Measurements from ENCODE around the gene RPL37A. TPM values are rescaled to one million over a fixed set of nuclear protein-coding genes. Genes with fewer than 3 reads are reported as not detected.

RPL37A gene
- total and polyA plus RNA-seq, 12 donors, result 1,773 to 6,100 (median 2,062) TPM

GRCh38 chr2:216498070-216498378 lies 620 bp upstream of the RPL37A start:
- Histone ChIP-seq H3K36me3 (peaks cover 0 to 37% (median 29%) of the 10 kb centered on the region in 9 donors), H3K27ac (peak overlapping the region in 9 of 10 donors; percentile 75 to 90 (median 84)), H3K4me3 (peak overlapping the region; percentile 69 to 99 (median 82)), H3K4me1 (peaks cover 6 to 64% (median 26%) of the 10 kb centered on the region in 9 donors), H3K27me3 (no peaks in the 10 kb centered on the region), H3K9me3 (no peaks in the 10 kb centered on the region)
- no peak for DNase-seq
- WGBS, 2 donors, result 10 to 12% methylated on average over 6 of the region's 6 CpGs
- peak in 3 of 8 donors; percentile 7 to 19 (median 7) for ATAC-seq
- intact Hi-C loops (cut with DNase I), result no loop called here
- no peak for TF ChIP-seq CTCF (IDR thresholded peaks at IDR 0.05)

DNA sequence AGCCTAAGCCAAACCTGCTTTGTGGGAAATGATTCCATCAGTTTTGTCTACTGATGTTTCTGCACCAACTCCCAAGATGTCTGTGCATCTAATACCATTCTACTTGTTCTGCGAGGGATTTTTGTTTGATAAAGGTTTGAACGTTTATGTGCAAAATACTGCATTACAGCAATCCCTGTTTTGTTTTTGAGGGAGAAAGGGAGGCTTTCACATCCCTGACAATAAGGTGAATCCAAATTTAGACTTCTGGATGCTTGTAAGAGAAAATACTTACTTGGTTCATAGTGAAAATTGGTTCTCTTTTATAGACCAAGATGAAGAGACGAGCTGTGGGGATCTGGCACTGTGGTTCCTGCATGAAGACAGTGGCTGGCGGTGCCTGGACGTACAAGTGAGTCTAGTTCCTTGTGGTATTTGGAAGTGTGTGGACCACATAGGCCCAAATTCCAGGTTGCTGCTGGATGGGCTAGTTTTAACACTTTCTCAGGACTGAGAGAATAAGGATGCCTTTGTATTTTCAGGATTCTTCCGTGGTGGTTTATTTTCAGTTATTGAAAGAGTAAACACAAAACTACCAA lies 1.1 kb downstream of the RPL37A start:
- intact Hi-C loops (cut with DNase I), result no loop called here
- H3K4me1 ChIP-seq, result peaks cover 6 to 64% (median 26%) of the 10 kb centered on the region in 9 donors

DNA sequence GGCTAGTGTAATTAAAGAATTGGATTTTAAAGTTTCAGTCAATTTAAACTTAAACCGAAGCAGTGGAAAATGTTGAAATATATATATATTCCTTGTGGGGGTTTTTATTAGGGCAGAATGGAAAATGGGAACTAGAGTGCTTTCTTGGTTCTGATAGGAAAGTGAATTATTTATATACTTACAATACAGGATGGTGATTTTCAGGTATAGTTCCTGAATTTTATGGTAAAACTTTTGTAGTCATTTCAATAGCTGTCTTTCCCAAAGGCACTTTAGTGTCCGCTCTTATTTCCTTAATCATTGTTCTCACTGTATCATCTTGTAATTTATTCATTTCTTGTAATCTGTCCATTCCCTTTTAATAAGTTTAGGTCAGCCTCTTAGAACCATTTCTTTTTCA lies 1.9 kb downstream of the RPL37A start:
- no peaks in the 10 kb centered on the region for H3K27me3 ChIP-seq
- H3K4me1 ChIP-seq, result peaks cover 6 to 56% (median 26%) of the 10 kb centered on the region in 9 donors
- no peak for TF ChIP-seq CTCF (IDR thresholded peaks at IDR 0.05)
- intact Hi-C loops (cut with DNase I), result no loop called here
- peak overlapping the region in 4 of 10 donors; percentile 69 to 99 (median 88) for H3K4me3 ChIP-seq
- 96 to 98% methylated on average over 2 of the region's 2 CpGs for WGBS, 2 donors
- DNase-seq (no peak), ATAC-seq (no peak)
- H3K27ac ChIP-seq, result no peak overlapping the region
- peaks cover 0 to 62% (median 30%) of the 10 kb centered on the region in 9 donors for H3K36me3 ChIP-seq
- H3K9me3 ChIP-seq, result no peaks in the 10 kb centered on the region

More for the DNA sequence above, 1.1 kb downstream of the RPL37A start:
- no peak for DNase-seq
- no peak for TF ChIP-seq CTCF (IDR thresholded peaks at IDR 0.05)
- ATAC-seq, result no peak
- no peaks in the 10 kb centered on the region for H3K27me3 ChIP-seq
- peak overlapping the region; percentile 69 to 99 (median 82) for H3K4me3 ChIP-seq
- H3K36me3 ChIP-seq, result peaks cover 0 to 54% (median 30%) of the 10 kb centered on the region in 9 donors
- WGBS, 2 donors, result 20 to 22% methylated on average over 6 of the region's 6 CpGs
- H3K9me3 ChIP-seq, result no peaks in the 10 kb centered on the region
- H3K27ac ChIP-seq, result peak overlapping the region in 8 of 10 donors; percentile 78 to 90 (median 86)

- no peak for TF ChIP-seq CTCF (IDR thresholded peaks at IDR 0.05)
- Histone ChIP-seq H3K36me3 (peaks cover 0 to 67% (median 30%) of the 10 kb centered on the region in 9 donors), H3K27ac (no peak overlapping the region), H3K4me3 (no peak overlapping the region), H3K4me1 (peaks cover 6 to 46% (median 26%) of the 10 kb centered on the region in 9 donors), H3K27me3 (no peaks in the 10 kb centered on the region), H3K9me3 (no peaks in the 10 kb centered on the region)
- ATAC-seq (no peak), DNase-seq (no peak)
- WGBS, 2 donors, result 86 to 91% methylated on average over 8 of the region's 8 CpGs
- intact Hi-C loops (cut with DNase I), result no loop called here
These were observed 3.2 kb downstream of the RPL37A start for GRCh38 chr2:216501854-216502253.

Data from heart right ventricle (tissue), 16 donors.